Central memory CD8-positive, alpha-beta T cell (primary cell): ENCODE data around the gene ALLC.

Experiments
- ATAC-seq: fragments of 150-1000 bp; cut with Tn5 transposase; replicated peaks from 2 replicates; pipeline ENCODE4 v1.10.0; 2022; ENCODE audit warnings: mild to moderate bottlenecking, moderate FRiP score, moderate number of reproducible peaks; ENCODE audit not compliant: poor library complexity, severe bottlenecking; ENCODE audit errors: extremely low read depth
- DNase-seq, 2 donors: peaks; one replicate each; pipeline ENCODE4 v3.0.0; 2021; ENCODE audit warnings: low spot score in 2 of 2
- H3K27ac Mint-ChIP-seq: one replicate; pipeline ENCODE4 v1.8.0; 2022; ENCODE audit warnings: low read depth, mild to moderate bottlenecking, moderate library complexity, mixed read lengths
- H3K27me3 Mint-ChIP-seq: one replicate; pipeline ENCODE4 v1.8.0; 2022; ENCODE audit warnings: mixed read lengths
- H3K36me3 Mint-ChIP-seq: one replicate; pipeline ENCODE4 v1.8.0; 2022; ENCODE audit warnings: mild to moderate bottlenecking, moderate library complexity, mixed read lengths; ENCODE audit not compliant: insufficient read depth
- H3K4me1 Mint-ChIP-seq: one replicate; pipeline ENCODE4 v1.8.0; 2022; ENCODE audit warnings: mixed read lengths
- H3K4me3 Mint-ChIP-seq: one replicate; pipeline ENCODE4 v1.8.0; 2022; ENCODE audit warnings: mild to moderate bottlenecking, moderate library complexity, mixed read lengths
- H3K9me3 Mint-ChIP-seq: one replicate; pipeline ENCODE4 v1.8.0; 2022; ENCODE audit warnings: mixed read lengths

ALLC gene

DNA sequence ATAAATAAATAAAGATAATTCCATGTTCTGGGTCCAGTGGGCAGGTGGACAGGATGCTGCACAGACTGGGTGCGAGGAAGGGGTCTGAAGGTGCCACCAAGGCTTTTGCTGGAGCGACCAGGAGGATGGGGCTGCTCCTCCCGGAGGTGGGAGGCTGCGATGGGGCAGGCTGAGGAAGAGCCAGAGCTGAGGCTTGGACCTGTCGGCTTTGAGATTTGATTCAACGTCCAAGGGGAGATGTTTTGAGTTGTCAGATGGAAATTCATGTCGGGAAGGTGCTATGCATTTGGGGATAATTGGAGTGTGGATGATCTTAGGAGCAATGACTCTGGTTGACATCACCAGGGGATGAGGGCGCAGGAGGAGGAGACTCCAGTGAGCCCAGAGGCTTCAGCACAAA lies 11.7 kb downstream of the ALLC start:
- H3K27me3 Mint-ChIP-seq: peaks cover 23% of the 10 kb centered on the region
- DNase-seq (no peak), ATAC-seq (no peak)
- H3K27ac Mint-ChIP-seq: no peak overlapping the region
- H3K4me1 Mint-ChIP-seq: no peaks in the 10 kb centered on the region
- peaks cover 4% of the 10 kb centered on the region for H3K9me3 Mint-ChIP-seq
- no peaks in the 10 kb centered on the region for H3K36me3 Mint-ChIP-seq
- H3K4me3 Mint-ChIP-seq: no peak overlapping the region

DNA sequence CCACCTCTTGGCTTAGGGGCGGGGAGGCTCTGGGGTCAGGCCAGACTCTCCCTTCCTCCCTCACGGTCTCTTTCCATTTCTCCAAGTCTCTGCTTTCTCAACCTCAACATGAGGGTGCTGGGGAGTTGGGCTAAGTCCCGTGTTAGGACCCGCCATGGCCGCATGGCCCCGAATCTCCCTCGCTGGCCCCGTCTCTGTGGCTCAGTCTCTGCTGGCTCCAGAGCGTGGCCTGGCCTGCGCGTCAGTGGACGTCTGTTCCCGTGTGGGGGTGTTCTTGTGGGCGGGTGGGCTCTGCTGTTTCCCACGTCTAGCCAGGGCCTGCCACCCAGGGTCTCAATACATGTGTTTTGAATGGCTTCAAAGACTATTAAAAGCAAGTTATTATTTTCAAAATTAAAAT lies 12.4 kb downstream of the ALLC start:
- no peak overlapping the region for H3K27ac Mint-ChIP-seq

DNA sequence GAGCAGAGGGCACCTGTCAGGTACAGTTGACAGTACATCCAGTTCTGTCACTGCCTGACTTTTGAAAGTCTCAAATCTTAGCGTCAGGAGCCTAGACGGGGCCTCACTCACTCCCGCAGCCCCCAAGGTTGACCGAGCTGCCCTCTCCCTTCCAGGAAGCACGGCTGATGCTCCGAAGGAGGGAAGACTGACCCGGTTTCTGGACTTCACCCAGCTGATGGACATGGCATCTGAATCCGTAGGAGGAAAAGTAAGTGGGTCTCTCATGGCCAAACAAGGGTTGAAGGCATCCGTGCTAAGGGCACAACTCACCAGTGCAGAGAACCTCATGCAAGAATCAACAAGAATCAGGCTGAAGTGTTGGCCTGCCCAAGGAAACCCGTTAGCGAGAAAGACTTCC lies 12.9 kb downstream of the ALLC start:
- Mint-ChIP-seq H3K9me3 (no peaks in the 10 kb centered on the region), H3K4me3 (no peak overlapping the region), H3K27me3 (peaks cover 15% of the 10 kb centered on the region), H3K4me1 (no peaks in the 10 kb centered on the region), H3K36me3 (no peaks in the 10 kb centered on the region), H3K27ac (no peak overlapping the region)
- DNase-seq (no peak), ATAC-seq (no peak)

More for the DNA sequence above, 12.4 kb downstream of the ALLC start:
- H3K4me1 Mint-ChIP-seq: no peaks in the 10 kb centered on the region
- H3K36me3 Mint-ChIP-seq: no peaks in the 10 kb centered on the region
- peaks cover 20% of the 10 kb centered on the region for H3K27me3 Mint-ChIP-seq
- DNase-seq (no peak), ATAC-seq (no peak)
- peaks cover 3% of the 10 kb centered on the region for H3K9me3 Mint-ChIP-seq
- no peak overlapping the region for H3K4me3 Mint-ChIP-seq

DNA sequence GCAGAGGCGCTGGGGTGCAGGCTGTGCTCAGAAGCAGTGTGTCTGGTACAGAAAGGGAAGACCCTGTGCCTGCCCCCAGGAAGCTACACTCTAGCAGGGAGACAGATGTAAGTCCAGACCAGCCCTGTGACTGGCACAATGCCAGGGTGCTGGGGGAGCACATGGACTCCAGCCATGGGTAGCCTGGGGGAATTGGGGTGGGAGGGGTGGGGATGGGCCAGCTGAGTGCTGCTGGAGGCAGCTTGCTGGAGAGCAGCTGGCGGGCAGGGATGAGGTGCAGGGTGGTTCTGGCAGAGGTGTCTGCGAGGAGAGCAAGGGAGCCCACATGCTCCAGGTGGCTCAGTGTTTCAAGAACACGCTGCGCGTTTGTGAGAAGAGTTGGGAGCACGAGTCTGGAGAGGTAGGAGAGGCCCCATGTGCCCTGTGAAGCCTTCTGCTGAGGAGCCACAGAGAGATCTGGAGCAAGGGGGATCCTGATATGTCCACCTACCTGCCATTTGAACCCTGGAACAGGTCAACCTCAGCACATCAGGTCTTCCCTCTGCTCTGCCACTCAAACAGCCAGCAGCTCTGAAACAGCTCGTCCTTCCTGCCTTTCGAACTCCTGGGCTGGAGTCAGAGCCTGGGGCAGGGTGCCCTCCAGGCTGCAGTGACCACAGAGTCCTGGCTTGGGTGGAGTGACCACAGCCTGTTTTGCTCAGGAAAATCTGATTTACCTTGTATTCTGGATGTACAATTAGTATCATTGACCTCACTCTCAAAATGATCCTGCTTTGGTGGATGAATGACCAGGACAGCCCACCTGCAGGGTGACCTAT lies 15.1 kb downstream of the ALLC start:
- H3K27me3 Mint-ChIP-seq: peaks cover 25% of the 10 kb centered on the region
- DNase-seq: no peak
- H3K4me3 Mint-ChIP-seq: no peak overlapping the region
- H3K9me3 Mint-ChIP-seq: no peaks in the 10 kb centered on the region
- no peak for ATAC-seq
- no peaks in the 10 kb centered on the region for H3K36me3 Mint-ChIP-seq
- H3K27ac Mint-ChIP-seq: no peak overlapping the region
- no peaks in the 10 kb centered on the region for H3K4me1 Mint-ChIP-seq

DNA sequence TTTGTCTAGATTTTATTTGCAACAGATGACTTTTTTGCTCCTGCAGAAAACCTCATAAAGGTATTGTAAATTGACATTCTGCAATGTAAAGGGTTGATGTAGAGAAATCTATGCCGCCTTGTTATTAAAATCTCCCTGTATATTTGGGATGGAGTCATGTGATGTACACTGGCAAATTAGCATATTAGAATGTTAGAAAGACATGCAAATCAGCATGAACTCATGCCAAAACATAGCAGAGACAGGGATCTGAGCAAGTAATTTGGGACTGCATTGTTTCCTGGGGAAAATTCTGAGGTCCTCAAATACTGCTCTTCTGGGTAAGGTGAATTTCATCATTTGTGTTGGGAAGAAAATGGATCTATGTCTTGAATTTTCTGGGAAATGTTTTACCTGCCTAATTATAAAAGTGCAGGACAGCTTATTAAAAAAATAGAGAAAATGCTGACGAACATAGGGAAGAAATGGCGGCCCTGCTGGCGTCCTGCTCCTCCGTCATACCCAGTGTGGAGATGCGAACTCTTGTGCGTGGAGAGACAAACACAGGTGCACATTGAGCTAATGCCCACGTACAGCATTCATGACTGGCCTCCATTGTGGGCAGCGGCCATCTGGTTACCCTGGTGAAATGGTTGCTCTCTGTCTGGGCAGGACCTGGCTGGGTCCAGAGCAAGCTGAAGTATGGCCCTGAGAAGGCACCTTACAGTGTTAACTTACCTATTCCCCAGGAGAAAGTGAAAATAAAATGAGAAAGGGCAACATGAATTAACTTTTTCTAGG lies 16.3 kb downstream of the ALLC start:
- Mint-ChIP-seq H3K27me3 (peaks cover 28% of the 10 kb centered on the region), H3K9me3 (no peaks in the 10 kb centered on the region), H3K4me3 (no peak overlapping the region), H3K36me3 (no peaks in the 10 kb centered on the region), H3K4me1 (no peaks in the 10 kb centered on the region), H3K27ac (no peak overlapping the region)
- ATAC-seq (no peak), DNase-seq (no peak)

DNA sequence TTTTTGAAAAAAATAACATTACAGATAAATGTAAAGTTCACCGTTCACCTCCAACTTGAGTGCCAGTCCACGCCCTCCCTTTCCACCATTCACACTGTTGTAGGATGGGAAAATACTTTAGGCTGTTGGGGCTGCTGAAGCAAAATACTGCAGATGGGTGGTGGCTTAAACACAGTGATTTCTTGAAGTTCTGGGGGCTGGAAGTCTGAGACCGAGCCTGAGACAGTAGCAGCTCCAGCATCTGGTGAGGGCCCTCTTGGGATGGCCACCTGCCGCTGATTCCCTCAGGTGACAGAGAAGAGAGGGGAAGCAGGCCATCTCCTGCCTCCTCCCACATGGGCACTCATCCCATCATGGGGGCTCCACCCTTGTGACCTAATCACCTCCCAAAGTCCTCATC lies 17.7 kb downstream of the ALLC start:
- H3K36me3 Mint-ChIP-seq: no peaks in the 10 kb centered on the region
- H3K4me3 Mint-ChIP-seq: no peak overlapping the region
- peaks cover 28% of the 10 kb centered on the region for H3K27me3 Mint-ChIP-seq
- no peaks in the 10 kb centered on the region for H3K4me1 Mint-ChIP-seq
- no peaks in the 10 kb centered on the region for H3K9me3 Mint-ChIP-seq
- DNase-seq (no peak), ATAC-seq (no peak)
- no peak overlapping the region for H3K27ac Mint-ChIP-seq

DNA sequence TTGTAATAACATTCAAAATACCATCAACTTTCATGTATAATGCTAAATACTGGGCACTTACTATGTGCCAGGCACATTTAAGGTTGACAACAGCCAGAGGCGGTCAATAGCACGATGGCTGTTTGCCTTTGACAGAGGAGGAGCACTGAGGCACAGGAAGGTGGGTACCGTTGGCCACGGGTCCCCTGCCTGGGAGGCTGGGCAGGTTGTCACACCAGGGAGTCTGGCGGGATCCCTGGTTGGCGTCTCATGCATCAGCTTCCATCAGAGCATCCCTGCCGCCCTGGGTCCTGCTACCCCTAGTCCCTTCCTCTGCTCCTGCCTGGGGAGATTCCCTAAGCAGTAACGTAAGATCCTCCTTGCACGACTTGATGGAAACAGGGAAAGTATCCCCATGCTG lies 19.4 kb downstream of the ALLC start:
- H3K4me1 Mint-ChIP-seq: no peaks in the 10 kb centered on the region
- no peak overlapping the region for H3K27ac Mint-ChIP-seq
- H3K27me3 Mint-ChIP-seq: peaks cover 28% of the 10 kb centered on the region
- ATAC-seq (no peak), DNase-seq (no peak)
- H3K4me3 Mint-ChIP-seq: no peak overlapping the region
- no peaks in the 10 kb centered on the region for H3K36me3 Mint-ChIP-seq
- H3K9me3 Mint-ChIP-seq: no peaks in the 10 kb centered on the region

DNA sequence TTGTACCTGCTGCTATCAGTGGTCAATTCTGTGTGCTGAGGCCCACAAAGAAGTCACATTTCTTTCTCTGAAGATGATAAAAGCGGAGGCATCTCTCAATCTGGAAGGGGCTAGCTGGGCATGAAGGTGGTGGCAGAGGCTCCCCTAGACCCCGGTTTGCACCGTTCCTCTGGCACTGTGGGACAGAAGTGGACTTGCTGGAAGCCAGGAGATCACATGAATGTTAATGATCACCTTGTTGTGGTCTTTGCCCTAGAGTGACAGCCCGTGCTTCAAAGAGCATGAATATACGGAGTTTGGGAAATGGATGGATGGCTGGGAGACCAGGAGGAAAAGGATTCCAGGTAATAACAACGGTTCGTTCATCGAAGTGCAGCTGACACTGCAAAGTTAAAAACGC lies 20.2 kb downstream of the ALLC start:
- DNase-seq (no peak), ATAC-seq (no peak)
- no peaks in the 10 kb centered on the region for H3K9me3 Mint-ChIP-seq
- peaks cover 28% of the 10 kb centered on the region for H3K27me3 Mint-ChIP-seq
- H3K4me3 Mint-ChIP-seq: no peak overlapping the region
- no peaks in the 10 kb centered on the region for H3K36me3 Mint-ChIP-seq
- H3K27ac Mint-ChIP-seq: no peak overlapping the region
- H3K4me1 Mint-ChIP-seq: no peaks in the 10 kb centered on the region

DNA sequence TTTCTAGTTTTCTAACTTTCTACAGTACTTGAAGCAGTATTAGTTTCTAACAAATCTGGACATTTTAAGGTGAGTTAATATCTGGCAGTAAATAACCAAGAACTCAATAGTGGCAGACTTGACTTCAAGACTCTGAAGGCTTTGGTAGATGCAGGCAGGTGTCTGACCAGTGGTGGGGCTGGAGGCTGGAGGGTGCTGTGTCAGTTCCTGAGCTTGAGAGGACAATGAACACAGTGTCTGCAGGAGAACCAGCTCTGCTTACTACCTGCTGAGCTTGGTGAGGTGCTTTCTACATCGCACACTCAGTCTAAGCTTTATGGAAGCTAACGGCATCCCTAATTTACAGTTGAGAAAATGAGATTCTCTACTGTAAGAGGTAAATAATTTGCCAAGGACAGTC lies 21.2 kb downstream of the ALLC start:
- ATAC-seq (no peak), DNase-seq (no peak)
- Mint-ChIP-seq H3K27ac (no peak overlapping the region), H3K4me1 (no peaks in the 10 kb centered on the region), H3K36me3 (no peaks in the 10 kb centered on the region), H3K9me3 (no peaks in the 10 kb centered on the region), H3K27me3 (peaks cover 20% of the 10 kb centered on the region), H3K4me3 (no peak overlapping the region)

DNA sequence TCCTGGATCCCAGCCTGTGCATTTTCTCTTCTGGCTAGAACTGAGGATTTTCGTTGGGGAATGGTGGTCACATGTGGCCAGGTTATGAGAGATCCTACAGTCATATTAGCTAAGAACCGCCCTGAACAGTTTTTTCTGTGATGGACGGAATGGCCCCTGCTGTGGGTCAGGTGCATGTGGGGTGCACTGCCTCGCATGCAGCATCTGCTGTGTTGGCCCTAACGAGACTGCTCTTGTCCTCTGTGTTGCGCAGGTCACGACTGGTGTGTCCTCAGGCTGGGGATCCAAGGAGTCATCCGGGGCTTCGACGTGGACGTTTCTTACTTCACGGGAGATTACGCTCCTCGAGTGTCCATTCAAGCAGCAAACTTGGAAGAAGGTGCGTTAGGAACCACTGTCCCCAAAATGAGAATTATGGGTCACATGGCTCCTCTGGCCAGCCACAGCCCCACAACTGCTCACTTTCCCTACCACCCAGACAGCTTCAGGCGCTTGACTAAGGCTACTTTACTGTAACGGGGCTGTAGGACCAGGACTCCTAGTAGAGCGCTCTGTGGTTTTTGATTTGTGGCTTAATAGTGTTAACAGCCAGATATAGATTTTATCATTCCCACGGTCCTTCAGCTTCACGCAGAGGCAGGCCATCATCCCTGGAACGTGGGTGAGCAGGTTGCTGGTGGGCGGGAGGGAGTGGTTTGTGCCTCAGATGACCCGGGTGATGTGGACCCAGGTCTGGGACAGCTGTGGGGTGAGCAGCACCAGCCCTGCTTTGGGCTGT lies 21.8 kb downstream of the ALLC start:
- Mint-ChIP-seq H3K36me3 (no peaks in the 10 kb centered on the region), H3K4me1 (no peaks in the 10 kb centered on the region), H3K9me3 (no peaks in the 10 kb centered on the region), H3K27ac (no peak overlapping the region), H3K27me3 (peaks cover 16% of the 10 kb centered on the region), H3K4me3 (no peak overlapping the region)
- no peak for ATAC-seq
- DNase-seq: no peak

DNA sequence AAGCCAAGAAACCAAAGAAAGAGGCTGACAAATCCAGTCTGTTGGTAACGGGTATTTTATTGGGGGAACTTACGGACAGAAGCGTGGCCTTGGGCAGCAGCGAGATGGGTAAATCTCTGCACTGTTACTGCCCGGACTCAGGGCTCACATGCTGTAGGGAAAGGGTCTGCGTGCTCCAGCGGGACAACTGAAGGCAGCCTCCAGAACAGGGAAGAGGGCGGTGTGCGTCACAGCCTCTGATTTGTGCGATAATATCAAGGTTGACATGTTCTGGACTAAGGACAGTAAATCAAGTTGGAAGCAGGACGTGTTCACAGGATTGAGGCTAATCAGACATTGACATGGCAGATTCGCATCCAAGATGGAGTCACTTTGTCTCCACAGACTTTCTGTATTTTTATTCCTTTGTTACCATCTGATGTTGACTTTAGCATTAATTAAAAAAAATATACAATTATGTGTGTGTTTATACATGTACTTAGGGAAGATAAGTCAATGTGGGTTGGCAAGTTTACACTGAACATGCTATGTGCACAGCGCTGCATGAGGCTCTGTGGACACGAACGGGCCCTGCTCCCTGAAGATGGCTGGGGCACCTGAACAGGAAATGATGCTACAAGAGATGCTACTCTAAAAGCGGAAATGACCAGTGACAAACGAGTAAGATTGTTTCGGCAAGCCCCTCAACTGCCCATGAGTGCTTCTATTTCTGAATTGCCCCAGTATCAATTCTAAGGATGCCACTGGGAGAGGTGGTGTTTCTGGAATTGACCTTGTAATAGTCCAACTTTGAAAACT lies 22.7 kb downstream of the ALLC start:
- ATAC-seq: no peak
- Mint-ChIP-seq H3K27me3 (peaks cover 16% of the 10 kb centered on the region), H3K36me3 (no peaks in the 10 kb centered on the region), H3K9me3 (no peaks in the 10 kb centered on the region), H3K27ac (no peak overlapping the region), H3K4me1 (no peaks in the 10 kb centered on the region), H3K4me3 (no peak overlapping the region)
- DNase-seq: no peak

DNA sequence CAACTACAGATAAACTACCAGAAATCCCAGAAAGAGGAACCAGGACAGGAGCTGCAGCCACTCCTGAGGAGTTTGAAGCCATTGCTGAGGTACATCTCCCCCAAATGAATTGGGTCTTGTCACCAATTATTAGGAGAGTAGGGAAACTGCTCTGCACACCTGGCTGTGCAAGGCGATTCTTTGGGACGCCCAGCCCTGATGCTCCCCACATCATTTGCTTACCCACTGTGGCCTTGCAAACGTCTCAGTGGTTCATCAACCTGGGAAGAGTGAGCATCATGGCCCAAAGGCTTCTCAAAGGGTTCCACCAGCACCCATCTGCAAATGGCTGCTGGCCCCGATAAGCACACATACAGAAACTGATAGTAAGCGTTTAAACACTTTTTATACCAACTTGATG lies 23.6 kb downstream of the ALLC start:
- peaks cover 22% of the 10 kb centered on the region for H3K27me3 Mint-ChIP-seq
- DNase-seq: no peak
- H3K4me1 Mint-ChIP-seq: no peaks in the 10 kb centered on the region
- H3K4me3 Mint-ChIP-seq: no peak overlapping the region
- no peak overlapping the region for H3K27ac Mint-ChIP-seq
- no peaks in the 10 kb centered on the region for H3K9me3 Mint-ChIP-seq
- ATAC-seq: no peak
- no peaks in the 10 kb centered on the region for H3K36me3 Mint-ChIP-seq
